DOHH2 (cell line): ENCODE results near the gene TICAM1.

Experiments used
- CTCF ChIP-seq: fragments of 200-600 bp; sonication (generic); IDR thresholded peaks from one replicate; pipeline ENCODE4 v1.5.1; 2014; ENCODE audit warnings: antibody characterized with exemption, mild to moderate bottlenecking, low read depth, low read length; ENCODE audit not compliant: poor library complexity, severe bottlenecking
- EZH2phosphoT487 ChIP-seq: fragments of 200-600 bp; sonication (generic); IDR thresholded peaks from 2 replicates; pipeline ENCODE4 v1.6.1; 2017; ENCODE audit warnings: borderline replicate concordance, mild to moderate bottlenecking, antibody characterized with exemption, low read length, moderate library complexity, mixed read lengths

GRCh38 chr19:4830768-4831265, 695 bp downstream of the TICAM1 start:
- TF ChIP-seq CTCF (no peak), EZH2phosphoT487 (no peak)
